NCI-H526 treated with DMSO at 0.1 percent for 48 hours (cell line): ENCODE measurements around the gene MARCHF3.
"Not testable (repeated sequence)": the region's sequence is repeated elsewhere in the genome, so short reads cannot be mapped to it uniquely, and the experiment has no call there.

ENCODE experiments used
- DNase-seq: peaks from one replicate; lab custom pipeline; 2025; lab: John Stamatoyannopoulos, UW

MARCHF3 gene

GRCh38 chr5:126953640-126954039 lies 76.7 kb downstream of the MARCHF3 start:
- no peak for DNase-seq

DNA sequence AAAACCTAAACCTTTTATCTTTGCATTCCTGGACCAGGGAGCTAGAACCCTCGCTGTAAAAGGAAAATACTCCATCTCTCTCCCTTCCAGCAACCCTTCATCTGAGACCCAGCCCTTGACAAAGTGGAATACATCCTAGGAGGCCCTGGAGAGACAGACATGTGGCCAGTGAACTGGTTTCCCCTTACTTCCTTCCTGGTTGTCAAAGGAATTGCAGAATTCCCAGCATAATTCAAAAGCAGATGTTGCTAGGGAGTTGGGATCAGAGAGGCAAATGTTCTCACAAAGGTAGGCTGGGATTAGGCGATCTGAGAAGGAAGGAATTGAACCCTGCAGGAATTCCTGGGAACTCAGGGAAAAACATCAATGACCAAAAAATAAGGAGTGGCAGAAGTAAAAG lies 80.9 kb downstream of the MARCHF3 start:
- no peak for DNase-seq

DNA sequence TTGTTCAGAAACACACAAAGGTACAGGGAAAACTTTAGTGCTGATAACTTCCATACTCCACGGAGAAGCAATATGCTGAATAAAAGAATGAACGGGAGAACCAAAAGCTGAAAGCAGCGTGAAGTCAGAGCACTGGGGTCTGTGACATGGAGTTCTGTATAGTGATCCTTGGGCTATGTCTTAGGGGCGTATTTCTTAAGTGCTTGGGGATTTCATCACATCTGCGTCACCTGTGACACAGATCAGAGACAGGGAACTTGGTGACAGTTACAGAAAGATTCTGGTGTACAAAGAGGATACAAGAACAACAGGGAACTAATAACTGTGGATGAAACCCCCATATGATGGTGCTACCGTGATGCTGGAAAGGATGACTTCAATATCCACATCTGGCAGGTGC lies 81.9 kb downstream of the MARCHF3 start:
- no peak for DNase-seq

GRCh38 chr5:126948011-126948355 lies 82.4 kb downstream of the MARCHF3 start:
- no peak for DNase-seq

GRCh38 chr5:126947146-126948010 lies 83.0 kb downstream of the MARCHF3 start:
- no peak for DNase-seq

DNA sequence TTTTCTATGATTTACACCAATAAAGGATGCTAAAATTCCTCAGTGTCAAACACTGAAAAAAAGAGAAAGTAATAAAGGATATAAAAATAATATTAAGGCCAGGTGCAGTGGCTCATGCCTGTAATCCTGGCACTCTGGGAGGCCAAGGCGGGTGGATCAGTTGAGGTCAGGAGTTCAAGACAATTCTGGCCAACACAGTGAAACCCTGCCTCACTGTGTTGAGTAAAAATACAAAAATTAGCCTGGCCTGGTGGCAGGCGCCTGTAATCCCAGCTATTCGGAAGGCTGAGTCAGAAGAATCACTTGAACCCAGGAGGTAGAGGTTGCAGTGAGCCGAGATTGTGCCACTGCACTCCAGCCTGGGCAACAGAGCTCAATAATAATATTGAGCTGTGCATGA lies 87.5 kb downstream of the MARCHF3 start:
- DNase-seq, result not testable (repeated sequence)

- no peak for DNase-seq
These were observed 89.0 kb downstream of the MARCHF3 start for GRCh38 chr5:126941403-126941802.

DNA sequence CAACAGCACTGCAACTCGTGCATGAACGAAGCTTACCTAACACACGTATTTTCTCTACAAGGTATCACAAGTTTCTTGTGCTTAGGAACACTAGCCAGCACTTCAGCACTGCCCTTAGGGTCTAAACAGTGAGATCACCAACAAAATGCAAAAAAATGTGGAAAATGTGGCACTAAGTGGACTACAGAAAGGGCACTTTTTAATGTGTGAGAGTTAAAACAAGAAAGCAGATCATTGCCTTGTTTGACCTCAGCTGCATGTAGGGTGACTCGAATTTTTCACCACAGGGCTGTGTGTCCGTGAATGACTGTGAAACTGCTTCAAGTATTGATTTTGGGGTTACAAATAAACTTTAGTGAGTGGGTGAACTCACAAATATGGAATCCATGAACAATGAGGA lies 90.5 kb downstream of the MARCHF3 start:
- no peak for DNase-seq

- no peak for DNase-seq
These were observed 91.9 kb downstream of the MARCHF3 start for GRCh38 chr5:126938466-126938865.

DNA sequence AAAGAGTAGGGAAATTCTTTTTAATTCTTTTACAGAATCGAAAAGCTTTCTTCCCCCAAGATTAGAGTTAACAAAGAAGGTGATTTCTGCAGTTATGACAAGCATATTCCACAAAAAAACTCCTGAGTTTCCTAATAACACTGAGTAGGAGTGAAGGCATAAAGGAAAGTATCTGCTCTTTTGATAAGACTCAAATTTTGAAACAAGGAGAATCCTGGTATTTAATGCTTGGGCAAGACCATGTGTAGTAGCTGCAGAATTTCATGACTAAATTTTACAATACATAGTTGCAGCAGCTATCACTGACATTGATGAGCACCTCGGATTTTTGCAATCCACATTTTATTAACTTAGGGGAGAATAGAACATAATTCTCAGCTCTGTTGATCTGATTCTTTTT lies 92.6 kb downstream of the MARCHF3 start:
- no peak for DNase-seq

DNA sequence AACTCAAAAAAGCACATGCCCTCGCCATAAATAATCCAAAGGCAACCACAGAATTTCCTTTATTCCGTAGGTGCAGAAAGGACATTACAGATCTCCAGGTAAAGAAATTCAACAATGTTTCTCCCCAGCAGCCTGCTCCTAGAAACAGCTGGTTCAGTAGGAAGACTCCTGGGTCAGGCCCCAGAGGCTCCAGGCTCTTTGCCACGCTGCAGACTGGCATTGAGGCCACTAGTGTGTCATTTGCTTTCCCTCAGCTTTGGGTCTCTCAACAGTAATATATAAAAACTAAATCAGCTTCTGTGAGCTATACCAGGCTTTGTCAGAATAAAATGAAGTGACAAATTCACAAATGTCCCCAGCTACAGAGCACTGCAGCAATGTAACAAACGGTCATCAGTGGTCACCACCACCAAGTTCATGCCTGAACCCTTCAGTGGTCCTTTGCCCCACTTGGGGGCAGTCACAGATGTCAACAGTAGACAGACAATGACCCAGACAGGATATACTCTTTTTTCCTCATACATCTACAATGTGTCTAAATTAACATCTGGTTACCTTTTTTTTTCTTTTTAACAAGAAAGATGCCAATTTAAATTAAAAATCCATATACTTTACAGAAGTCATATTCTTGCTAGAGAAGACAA lies 93.5 kb downstream of the MARCHF3 start:
- no peak for DNase-seq

- DNase-seq, result no peak
These were observed 98.2 kb downstream of the MARCHF3 start for GRCh38 chr5:126931963-126932660.

DNA sequence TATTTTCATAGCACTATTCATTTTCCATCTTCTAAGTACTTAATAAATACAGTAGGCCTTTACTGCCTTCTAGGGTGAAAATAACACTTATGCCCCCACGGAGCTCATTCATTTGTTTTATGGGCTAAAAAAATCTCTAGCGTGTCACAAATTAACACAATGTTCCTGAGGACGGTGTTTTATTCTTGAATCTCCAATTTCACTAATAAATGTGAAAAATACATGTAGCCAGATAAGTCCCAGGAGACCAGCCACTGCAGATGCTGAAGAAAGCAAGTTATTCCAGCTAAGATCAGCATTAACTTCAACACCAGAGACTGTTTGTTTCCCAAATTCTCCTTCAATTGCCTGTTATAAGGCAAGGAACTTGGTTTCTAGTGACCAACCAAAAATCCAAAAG lies 102.3 kb downstream of the MARCHF3 start:
- no peak for DNase-seq

DNA sequence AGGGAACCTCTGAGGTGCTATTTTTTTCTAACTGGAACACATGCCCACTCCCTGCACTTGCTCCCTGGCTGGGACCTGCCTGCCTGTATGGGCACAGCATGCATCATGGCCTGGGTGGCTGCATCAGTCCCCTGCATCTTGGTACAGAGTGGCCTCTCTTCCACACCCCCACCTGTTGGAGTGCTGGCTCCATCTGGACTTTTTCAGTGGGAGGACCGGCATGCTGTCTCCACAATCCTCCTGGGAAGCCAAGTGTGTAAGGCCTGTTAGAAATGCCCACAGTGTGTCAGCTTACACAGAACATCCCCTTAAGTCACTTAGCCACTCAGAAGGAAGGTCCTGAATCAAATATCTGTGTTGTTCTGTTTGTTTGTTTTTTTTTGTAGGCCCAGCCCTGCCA lies 102.9 kb downstream of the MARCHF3 start:
- no peak for DNase-seq

DNA sequence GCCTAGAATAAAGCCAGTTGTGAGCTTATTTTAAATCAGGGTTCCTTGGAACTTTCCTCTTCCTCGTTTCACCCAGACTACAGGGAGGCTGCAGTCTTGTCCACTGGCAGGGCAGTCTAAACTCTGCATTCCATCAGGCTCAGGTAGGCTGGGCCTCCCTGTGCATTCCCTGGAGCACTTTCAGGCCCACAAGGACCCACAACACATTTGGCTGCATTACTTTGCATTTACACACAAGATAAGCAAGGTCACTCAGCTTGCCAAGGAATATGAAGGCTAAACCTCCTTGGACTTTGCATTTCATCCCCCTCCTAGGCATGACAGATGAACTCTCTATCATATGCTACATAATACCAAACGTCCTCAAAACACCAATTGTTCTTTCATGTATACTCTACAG lies 104.2 kb downstream of the MARCHF3 start:
- no peak for DNase-seq

GRCh38 chr5:126925482-126925881 lies 104.9 kb downstream of the MARCHF3 start:
- DNase-seq, result no peak

- DNase-seq, result no peak
These were observed 105.9 kb downstream of the MARCHF3 start for GRCh38 chr5:126924331-126925033.

GRCh38 chr5:126921241-126922091 lies 108.9 kb downstream of the MARCHF3 start:
- no peak for DNase-seq

DNA sequence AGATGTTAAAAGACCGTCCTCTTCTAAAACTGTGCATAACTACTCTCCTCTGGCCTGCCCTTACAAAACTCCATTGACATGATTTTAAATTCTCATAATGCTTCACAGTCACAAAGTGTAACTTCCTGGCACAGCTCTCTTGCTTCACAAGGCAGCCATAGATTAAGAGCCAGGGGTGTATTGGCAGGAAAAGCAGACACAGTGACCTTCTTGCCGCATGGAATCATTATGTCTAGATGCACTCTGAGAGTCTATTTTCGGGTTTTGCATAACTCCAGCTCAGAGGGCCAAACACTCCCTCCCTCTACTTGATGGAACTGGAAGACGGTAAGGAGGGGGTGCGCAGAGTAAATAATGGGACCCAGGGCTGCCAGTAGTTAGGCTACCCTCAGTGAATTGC lies 110.1 kb downstream of the MARCHF3 start:
- no peak for DNase-seq

GRCh38 chr5:126919566-126919965 lies 110.8 kb downstream of the MARCHF3 start:
- DNase-seq, result no peak

DNA sequence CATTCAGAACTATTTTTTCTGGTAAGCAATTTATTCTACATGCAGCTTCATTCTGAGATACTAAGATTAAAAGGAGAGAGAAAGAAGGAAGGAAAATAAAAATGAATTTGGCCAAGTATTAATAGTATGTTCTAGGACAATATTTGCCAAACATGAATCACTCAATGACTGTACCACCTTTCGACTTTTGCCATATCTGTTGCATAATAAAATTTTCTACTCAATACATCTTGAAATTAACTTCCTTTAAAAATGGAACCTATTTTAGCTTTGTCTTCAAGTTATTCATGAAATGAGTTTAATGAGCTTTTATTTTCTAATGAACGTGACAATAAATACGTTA lies 111.8 kb downstream of the MARCHF3 start:
- DNase-seq, result no peak
